ENCODE measurements around the gene DIS3L. TPM values are rescaled to one million over a fixed set of nuclear protein-coding genes. Genes with fewer than 3 reads are reported as not detected.
A peak's percentile ranks its signal among the peaks of the same experiment; 100 is the strongest.
"Not testable (repeated sequence)": the region's sequence is repeated elsewhere in the genome, so short reads cannot be mapped to it uniquely, and the experiment has no call there.

Gene DIS3L
- total RNA-seq (53.1 TPM), polyA plus RNA-seq (22.6 TPM)

DNA sequence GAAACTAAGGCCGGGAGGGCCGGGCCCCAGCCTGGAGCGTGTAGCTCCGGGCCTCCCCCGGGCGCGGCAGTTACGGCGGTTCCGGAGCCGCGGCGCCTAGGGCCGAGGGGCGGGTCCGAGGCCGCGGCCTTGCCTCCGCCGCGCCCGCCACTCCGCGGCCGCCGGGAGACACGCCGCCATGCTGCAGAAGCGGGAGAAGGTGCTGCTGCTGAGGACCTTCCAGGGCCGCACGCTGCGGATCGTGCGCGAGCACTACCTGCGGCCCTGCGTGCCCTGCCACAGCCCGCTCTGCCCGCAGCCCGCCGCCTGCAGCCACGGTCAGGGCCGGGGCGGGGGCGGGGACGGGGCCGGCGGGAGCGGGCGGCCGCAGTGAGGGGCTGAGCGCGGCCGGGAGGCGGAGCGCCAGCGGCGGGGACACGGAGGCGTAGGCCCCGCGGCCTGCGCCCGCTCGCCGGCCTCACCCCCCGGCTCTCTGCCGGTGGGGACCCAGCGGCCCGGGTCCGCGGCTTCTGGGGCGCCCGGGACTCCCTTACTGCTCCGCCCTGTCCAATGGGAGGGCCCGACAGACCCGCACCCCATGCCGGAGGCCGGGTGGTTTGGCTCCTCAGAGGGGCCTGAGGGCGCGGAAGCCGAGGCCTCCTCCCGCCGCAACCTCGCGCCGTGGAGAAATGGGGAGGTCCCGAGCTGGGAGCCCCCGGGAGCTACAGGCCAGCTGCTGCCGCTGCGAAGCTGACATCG lies at the start of gene DIS3L:
Gene DIS3L, plus strand, starts transcription at position 150 of the 738 bp plus-strand sequence. Its CDS starts 29 bp downstream, at position 179.
- DNase-seq (ENCODE audit: extremely low spot score): no peak
- no peaks in the 10 kb centered on the region for H3K4me1 ChIP-seq (ENCODE audit: insufficient read depth)
- under 1% methylated on average over 92 of the region's 92 CpGs for WGBS
- H3K36me3 ChIP-seq (ENCODE audit: insufficient read depth): no peaks in the 10 kb centered on the region
- H3K4me3 ChIP-seq (ENCODE audit: low read depth, low read length): peak within 1 kb of the TSS; percentile 87
- peak within 1 kb of the TSS; percentile 85 for H3K27ac ChIP-seq (ENCODE audit: low read depth)

DNA sequence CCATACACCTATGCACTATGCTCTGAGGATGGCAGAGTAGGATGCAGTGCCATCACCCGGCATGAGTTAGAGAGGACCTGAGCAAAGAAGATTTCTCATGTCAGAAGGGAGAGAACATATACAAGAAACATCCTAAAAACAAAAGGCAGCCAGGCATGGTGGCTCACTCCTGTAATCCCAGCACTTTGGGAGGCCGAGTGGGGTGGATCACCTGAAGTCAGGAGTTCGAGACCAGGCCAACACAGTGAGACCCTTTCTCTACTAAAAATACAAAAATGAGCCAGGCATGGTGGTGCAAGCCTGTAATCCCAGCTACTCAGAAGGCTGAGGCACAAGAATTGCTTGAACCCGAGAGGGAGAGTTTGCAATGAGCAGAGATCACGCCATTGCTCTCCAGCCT lies 47.5 kb upstream of the DIS3L start:
- WGBS: 78% methylated on average over 5 of the region's 5 CpGs
- H3K4me1 ChIP-seq (ENCODE audit: insufficient read depth); DNase-seq (ENCODE audit: extremely low spot score); H3K4me3 ChIP-seq (ENCODE audit: low read depth, low read length); H3K36me3 ChIP-seq (ENCODE audit: insufficient read depth); H3K27ac ChIP-seq (ENCODE audit: low read depth): not testable (repeated sequence)

DNA sequence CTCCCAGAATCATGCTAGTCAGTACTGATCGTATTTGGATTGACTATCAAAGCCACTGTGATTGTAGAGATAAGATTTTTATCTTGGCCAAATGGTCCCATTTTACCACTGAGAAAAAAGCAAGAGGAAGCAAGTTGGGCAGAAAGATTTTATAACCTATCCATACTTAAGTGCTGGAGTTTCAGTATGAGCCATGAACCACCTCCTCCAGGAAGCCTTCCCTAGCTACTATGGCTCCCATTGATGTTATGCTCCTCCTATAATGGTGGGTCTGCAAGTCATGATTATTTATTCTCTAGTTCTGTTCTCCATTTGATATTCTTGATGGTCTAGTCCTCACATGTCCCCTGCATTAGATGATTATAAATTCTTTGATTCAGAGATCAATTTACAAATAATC lies 46.4 kb upstream of the DIS3L start:
- Histone ChIP-seq H3K4me1 (ENCODE audit: insufficient read depth) (no peaks in the 10 kb centered on the region), H3K27ac (ENCODE audit: low read depth) (no peak overlapping the region), H3K36me3 (ENCODE audit: insufficient read depth) (no peaks in the 10 kb centered on the region), H3K4me3 (ENCODE audit: low read depth, low read length) (no peak overlapping the region)
- 62% methylated on average over 1 of the region's 1 CpG for WGBS
- no peak for DNase-seq (ENCODE audit: extremely low spot score)

DNA sequence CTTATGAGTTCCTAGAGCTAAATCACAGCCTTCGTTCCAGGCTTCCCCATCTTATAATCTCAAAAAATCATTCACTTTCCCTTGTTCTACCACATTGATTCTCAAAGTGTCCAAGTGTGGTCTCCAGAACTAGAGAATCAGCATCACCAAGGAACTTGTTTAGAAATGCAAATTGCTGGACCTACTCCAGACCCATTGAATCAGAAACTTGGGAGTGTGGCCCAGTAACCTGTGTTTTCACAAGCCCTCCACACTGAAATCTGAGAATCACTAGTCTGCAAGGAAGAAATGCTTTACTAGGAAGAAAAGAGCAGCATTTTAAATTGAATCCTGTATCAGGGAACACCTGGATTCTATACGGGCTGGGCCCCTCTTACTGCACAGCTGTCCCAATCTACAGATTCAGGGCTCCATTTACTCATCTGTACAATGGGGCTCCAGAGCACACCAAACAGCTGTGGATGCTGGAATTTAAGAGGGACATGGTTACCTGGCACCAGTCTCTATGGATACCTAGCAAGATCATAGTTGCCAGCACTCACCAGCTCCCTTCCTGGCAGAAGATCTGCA lies 43.7 kb upstream of the DIS3L start:
- H3K27ac ChIP-seq (ENCODE audit: low read depth): no peak overlapping the region
- H3K4me3 ChIP-seq (ENCODE audit: low read depth, low read length): no peak overlapping the region
- 75% methylated on average over 2 of the region's 2 CpGs for WGBS
- no peaks in the 10 kb centered on the region for H3K36me3 ChIP-seq (ENCODE audit: insufficient read depth)
- DNase-seq (ENCODE audit: extremely low spot score): no peak
- peaks cover 2% of the 10 kb centered on the region for H3K4me1 ChIP-seq (ENCODE audit: insufficient read depth)

DNA sequence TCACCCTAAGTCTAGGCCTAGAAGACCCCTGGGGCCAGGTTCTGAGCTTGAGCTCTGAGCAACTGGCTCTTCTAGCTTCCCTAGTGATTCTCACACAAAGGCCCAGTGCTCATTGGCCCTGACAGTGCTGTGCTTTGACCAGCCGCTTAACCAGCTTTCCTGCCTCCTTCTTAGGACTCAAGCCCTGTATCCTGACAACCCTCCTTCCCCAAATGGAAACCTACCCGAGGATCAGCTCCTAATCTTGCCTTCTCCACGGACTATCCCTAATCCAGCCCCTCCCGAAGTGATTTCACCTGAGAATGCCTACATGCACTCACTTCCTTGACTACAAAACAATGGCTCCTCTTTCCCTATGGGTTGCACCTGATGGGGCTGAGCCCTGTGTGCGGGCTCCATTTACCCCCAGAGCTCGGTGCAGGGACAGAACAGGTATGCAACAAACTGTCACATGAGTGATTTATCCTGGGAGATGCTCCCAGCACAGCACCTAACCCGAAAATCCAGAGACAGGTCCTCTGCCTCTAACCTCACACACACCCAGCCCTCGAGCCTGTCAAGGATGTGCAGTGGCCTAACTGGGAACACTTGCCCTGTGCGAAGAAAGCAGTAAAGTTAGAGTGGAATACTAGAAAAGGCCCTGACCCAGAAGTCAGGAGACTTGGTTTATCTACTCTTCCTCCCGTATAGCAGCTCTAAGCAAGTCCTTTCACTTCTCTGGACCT lies 42.1 kb upstream of the DIS3L start:
- Histone ChIP-seq H3K27ac (ENCODE audit: low read depth) (no peak overlapping the region), H3K36me3 (ENCODE audit: insufficient read depth) (no peaks in the 10 kb centered on the region), H3K4me3 (ENCODE audit: low read depth, low read length) (no peak overlapping the region), H3K4me1 (ENCODE audit: insufficient read depth) (peaks cover 2% of the 10 kb centered on the region)
- WGBS: 59% methylated on average over 10 of the region's 10 CpGs
- DNase-seq (ENCODE audit: extremely low spot score): no peak

DNA sequence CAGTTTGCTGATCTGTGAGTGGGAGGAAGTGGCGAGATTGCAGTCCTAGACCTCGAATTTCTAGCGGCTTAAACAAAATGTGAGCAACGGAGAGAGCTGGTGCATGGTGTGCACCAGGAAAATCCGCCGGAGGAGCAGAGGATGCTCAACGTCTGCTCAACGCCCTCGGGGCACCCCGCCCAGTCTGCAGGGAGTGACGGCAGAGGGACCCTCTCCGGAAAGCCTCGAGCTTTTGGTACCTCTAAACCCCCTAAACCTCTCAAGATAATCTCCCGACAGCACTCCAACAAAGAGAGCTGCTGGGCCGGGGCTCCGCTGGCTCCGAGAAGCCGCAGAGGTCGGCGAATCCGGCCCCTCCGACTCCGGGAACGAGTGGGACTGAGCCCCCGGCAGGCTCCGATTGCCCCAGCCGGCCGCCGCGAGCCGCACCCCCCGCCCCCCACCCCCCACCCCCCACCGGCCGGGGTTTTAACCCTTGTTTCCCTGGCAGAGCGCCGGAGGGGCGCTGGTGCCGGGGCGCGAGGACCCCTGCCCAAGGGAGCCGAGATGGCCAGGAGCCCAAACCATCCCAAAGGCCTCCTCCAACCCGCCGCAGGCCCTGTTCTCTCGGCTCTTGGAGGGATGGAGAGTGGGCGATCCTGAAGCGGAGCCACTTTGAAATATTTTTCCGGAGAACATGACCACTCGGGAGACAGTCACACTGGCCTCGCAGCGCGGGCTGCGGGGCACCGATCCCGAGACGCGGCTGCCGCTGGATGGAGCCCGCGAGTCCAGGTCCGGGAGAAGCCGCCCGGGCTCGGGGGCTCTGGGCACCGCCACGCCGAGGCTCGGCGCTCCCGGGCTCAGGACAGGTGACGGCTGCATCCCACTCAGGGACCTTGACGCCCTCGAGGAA lies 41.3 kb upstream of the DIS3L start:
- no peaks in the 10 kb centered on the region for H3K36me3 ChIP-seq (ENCODE audit: insufficient read depth)
- WGBS: 3% methylated on average over 72 of the region's 72 CpGs
- peaks cover 2% of the 10 kb centered on the region for H3K4me1 ChIP-seq (ENCODE audit: insufficient read depth)
- no peak overlapping the region for H3K27ac ChIP-seq (ENCODE audit: low read depth)
- peak overlapping the region; percentile 50 for H3K4me3 ChIP-seq (ENCODE audit: low read depth, low read length)
- no peak for DNase-seq (ENCODE audit: extremely low spot score)

DNA sequence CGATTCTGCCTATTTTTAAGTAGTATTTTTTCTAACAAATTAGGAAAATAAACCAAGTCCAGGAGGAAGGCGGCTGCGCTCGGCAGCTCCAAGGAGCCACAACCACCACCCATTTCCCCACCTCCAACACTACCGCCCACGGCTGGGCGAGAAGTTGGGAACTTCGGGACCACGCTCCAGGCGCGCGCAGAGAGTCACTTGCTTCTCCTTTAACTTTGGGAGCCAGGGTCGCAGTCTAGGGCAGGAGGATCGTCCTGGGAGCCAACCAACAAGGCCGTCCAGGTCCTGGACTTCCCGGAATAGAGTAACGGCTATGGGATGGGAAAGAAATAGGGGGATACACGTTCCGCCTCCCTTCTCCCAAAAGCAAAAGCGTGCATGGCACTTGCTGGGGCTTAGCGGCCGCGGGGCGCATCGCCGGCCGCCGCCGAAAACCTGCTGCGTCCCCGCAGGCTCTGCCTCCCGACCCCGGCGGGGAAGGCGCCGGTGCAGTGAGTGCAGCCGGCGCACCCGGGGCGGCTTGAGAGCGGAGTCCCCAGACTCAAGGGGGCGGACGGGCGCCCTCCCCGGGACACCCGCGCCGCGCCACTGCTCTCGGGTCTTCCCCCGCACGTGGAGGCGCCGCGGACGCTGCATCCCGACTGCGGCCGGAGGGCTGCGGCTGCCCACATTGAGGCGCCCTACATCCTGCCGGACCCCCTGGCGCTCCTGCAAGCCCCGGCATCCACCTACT lies 40.5 kb upstream of the DIS3L start:
- H3K36me3 ChIP-seq (ENCODE audit: insufficient read depth): no peaks in the 10 kb centered on the region
- no peak for DNase-seq (ENCODE audit: extremely low spot score)
- H3K4me3 ChIP-seq (ENCODE audit: low read depth, low read length): peak overlapping the region; percentile 50
- WGBS: under 1% methylated on average over 63 of the region's 64 CpGs
- no peak overlapping the region for H3K27ac ChIP-seq (ENCODE audit: low read depth)
- peaks cover 2% of the 10 kb centered on the region for H3K4me1 ChIP-seq (ENCODE audit: insufficient read depth)

DNA sequence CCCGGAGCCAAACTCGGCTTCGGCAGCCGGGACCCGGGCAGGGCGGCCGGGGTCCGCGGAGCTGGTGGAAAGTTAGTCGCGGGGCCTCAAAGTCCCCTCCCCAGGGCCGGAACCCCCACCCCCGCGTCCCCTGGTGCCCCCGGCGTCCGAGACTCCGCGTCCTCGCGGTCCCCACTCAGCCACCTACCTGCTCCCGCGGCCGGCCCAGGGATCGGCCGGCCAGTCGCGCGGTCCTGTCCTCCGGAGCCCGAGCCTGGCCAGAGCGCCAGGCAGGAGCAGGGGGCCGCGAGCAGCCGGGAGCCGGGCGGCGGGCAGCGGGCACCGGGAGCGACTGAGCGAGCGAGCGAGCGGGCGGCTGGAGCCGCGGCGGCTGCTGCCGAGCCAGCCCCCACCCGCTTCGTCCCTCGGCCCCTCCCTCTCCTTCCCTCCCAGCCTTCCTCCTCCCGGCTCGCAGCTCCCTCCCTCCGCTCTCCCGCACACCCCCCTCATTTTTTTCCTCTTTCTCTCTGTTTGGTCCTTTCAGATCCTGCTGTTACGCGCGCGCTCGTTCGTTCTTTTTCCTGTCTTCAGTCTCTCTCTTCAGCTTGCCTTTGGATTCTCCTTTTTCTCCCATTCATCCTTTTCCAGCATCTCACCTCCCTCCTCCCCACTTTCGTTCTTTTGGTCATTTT lies 39.8 kb upstream of the DIS3L start, which contains the start of gene MEGF11:
Gene MEGF11, minus strand, starts transcription at position 333 of the 671 bp plus-strand sequence. CDS start 125,347 bp downstream, outside the sequence.
- WGBS: under 1% methylated on average over 64 of the region's 64 CpGs
- no peak for DNase-seq (ENCODE audit: extremely low spot score)
- Histone ChIP-seq H3K27ac (ENCODE audit: low read depth) (no peak within 1 kb of the TSS), H3K4me1 (ENCODE audit: insufficient read depth) (peaks cover 2% of the 10 kb centered on the region), H3K36me3 (ENCODE audit: insufficient read depth) (no peaks in the 10 kb centered on the region), H3K4me3 (ENCODE audit: low read depth, low read length) (peak within 1 kb of the TSS; percentile 50)

DNA sequence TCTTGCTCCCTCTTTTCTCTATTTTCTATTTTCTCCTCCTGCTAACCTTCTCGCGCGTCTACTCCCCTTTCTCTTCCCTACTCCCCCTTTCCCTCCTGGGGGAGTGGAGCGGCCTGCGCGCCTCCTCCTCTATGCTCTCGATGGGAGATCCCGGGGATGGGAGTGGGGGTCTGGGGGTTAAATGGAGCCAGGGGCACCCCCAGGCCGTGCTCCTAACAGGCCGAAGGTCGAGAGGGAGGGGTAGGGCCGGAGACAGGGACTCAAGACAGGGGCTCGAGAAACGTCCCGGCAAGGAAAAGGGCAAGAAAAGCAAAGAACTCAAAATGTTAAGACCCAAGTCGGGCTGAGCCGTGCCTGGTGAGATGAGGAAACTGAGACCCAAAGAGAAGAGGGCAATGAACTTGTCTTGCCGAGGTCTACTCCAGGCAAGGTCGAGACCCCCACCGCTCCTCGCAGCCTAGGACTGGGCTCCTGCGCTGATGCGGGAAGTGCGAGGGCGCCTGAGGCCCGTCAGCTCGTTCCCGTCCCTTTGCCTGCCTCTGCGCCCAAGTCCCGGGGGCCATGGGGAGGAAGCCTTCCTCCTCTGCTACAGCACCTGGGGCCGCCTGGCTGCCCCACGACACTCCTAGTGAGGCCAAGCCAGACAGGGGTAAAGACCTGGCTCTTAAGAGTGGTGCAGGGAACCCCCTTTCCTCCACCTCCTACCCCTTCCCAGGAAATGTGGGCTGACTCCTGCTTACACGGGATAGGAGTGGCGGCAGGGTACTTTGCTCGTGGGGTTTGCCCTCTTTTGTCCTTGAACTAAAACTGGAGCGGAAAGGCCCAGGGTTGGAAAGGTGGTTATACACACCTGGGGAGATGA lies 39.0 kb upstream of the DIS3L start:
- H3K4me3 ChIP-seq (ENCODE audit: low read depth, low read length): peak overlapping the region; percentile 50
- no peak overlapping the region for H3K27ac ChIP-seq (ENCODE audit: low read depth)
- WGBS: 9% methylated on average over 36 of the region's 36 CpGs
- peaks cover 2% of the 10 kb centered on the region for H3K4me1 ChIP-seq (ENCODE audit: insufficient read depth)
- H3K36me3 ChIP-seq (ENCODE audit: insufficient read depth): no peaks in the 10 kb centered on the region
- DNase-seq (ENCODE audit: extremely low spot score): no peak

DNA sequence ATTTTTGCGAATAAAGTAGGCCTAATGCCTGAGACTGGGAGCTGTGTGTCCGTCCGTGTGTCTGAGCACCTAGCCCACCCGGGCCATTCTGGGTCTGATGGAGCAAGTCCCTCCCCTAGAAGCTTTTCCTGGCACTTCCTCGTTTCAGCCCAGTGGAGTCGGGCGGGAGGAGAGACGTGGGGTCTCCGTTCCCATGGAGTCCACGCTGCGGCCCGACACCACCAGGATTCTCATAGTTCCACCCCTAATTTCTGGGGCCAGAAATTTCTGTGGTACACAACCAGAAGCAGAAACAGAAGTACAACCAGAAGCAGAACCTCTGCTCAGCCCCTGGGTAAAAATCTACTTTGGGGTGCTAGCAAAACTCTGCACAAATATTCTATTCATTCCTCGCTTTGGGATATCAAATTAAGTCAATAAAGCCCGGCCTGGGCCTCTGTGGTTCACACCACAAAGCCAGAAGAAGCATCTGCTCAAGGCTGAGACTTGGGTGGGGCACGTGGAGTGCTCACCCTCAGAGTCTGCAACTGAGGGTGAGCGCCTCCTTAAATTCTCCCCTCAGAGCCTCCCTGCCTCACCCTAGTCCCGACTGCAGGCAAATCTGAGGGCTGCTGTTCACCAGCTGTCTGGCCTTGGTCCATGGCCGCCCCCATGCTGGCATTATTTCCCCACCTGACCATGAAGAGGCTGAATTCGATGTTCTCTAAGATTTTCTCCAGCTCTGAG lies 38.3 kb upstream of the DIS3L start:
- Histone ChIP-seq H3K4me1 (ENCODE audit: insufficient read depth) (peaks cover 2% of the 10 kb centered on the region), H3K27ac (ENCODE audit: low read depth) (no peak overlapping the region), H3K4me3 (ENCODE audit: low read depth, low read length) (no peak overlapping the region), H3K36me3 (ENCODE audit: insufficient read depth) (no peaks in the 10 kb centered on the region)
- WGBS: 32% methylated on average over 19 of the region's 19 CpGs
- DNase-seq (ENCODE audit: extremely low spot score): no peak

DNA sequence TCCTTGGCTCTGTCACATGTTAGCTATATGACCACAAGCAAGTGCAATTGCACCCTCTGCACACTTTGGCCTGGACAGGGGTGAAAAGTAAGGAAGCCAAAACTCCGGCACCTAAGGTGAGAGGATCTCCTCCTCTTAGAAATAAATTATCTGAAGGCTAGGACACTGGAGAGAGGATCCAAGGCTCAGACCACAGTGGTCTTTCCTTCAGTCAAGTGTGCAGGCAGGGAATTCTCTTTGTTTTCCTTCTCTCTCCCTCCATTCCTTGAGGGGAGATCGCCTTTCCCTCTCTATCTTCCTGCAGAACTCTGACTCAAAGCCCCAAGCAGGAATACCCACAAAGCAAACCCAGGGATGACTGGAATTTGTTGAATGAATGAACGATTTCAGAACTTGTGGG lies 36.7 kb upstream of the DIS3L start:
- H3K36me3 ChIP-seq (ENCODE audit: insufficient read depth): no peaks in the 10 kb centered on the region
- no peak for DNase-seq (ENCODE audit: extremely low spot score)
- H3K4me1 ChIP-seq (ENCODE audit: insufficient read depth): peaks cover 2% of the 10 kb centered on the region
- WGBS: 67% methylated on average over 3 of the region's 3 CpGs
- no peak overlapping the region for H3K27ac ChIP-seq (ENCODE audit: low read depth)
- H3K4me3 ChIP-seq (ENCODE audit: low read depth, low read length): no peak overlapping the region

Measured in urinary bladder (tissue), 4 donors.